SK-N-SH (cell line): ENCODE measurements around the gene CDK11B.

Experiments
- CTCF ChIP-seq: fragments of 200-600 bp; sonication (generic); IDR thresholded peaks from 2 replicates; pipeline ENCODE4 v1.6.1; 2017; ENCODE audit warnings: antibody characterized with exemption, mild to moderate bottlenecking, moderate library complexity
- ELF1 ChIP-seq: IDR thresholded peaks from 2 replicates; pipeline ENCODE4 v1.4.0; 2012
- FOXM1 ChIP-seq: IDR thresholded peaks from 2 replicates; pipeline ENCODE4 v1.4.0; 2012; ENCODE audit warnings: low read depth, mild to moderate bottlenecking
- GABPA ChIP-seq: IDR thresholded peaks from 2 replicates; pipeline ENCODE4 v1.4.0; 2012; ENCODE audit warnings: low read depth, mild to moderate bottlenecking
- JUND ChIP-seq: IDR thresholded peaks from 2 replicates; pipeline ENCODE4 v1.4.0; 2012
- MXI1 ChIP-seq: IDR thresholded peaks from 2 replicates; pipeline ENCODE4 v1.6.1; 2012; ENCODE audit warnings: mild to moderate bottlenecking, low read depth, low read length, improper control_type of control experiment
- POLR2AphosphoS5 ChIP-seq: IDR thresholded peaks from 2 replicates; pipeline ENCODE4 v1.6.1; 2012; ENCODE audit warnings: low read depth, low read length
- RFX5 ChIP-seq: IDR thresholded peaks from 2 replicates; pipeline ENCODE4 v1.6.1; 2012; ENCODE audit warnings: mild to moderate bottlenecking, improper control_type of control experiment, low read length
- SIN3A ChIP-seq: IDR thresholded peaks from 2 replicates; pipeline ENCODE4 v1.6.1; 2012; ENCODE audit warnings: low read depth, mild to moderate bottlenecking, low read length, moderate library complexity, borderline replicate concordance
- SMC3 ChIP-seq: IDR thresholded peaks from 2 replicates; pipeline ENCODE4 v1.6.1; 2012; ENCODE audit warnings: low read depth, low read length, improper control_type of control experiment
- TAF1 ChIP-seq: IDR thresholded peaks from 2 replicates; pipeline ENCODE4 v1.6.1; 2012; ENCODE audit warnings: low read depth, mild to moderate bottlenecking, low read length, moderate library complexity, borderline replicate concordance
- USF2 ChIP-seq: fragments of 150-350 bp; IDR thresholded peaks from 2 replicates; pipeline ENCODE4 v1.6.1; 2017; ENCODE audit warnings: antibody characterized with exemption, low read length, low read depth, borderline replicate concordance
- YY1 ChIP-seq: IDR thresholded peaks from 2 replicates; pipeline ENCODE4 v1.4.0; 2012; ENCODE audit warnings: low read depth, mild to moderate bottlenecking
- TF ChIP-seq, protein P1 (sequence below): IDR thresholded peaks from 2 replicates; pipeline ENCODE4 v1.6.1; 2012; ENCODE audit warnings: mild to moderate bottlenecking, low read depth, low read length, moderate library complexity

DNA sequence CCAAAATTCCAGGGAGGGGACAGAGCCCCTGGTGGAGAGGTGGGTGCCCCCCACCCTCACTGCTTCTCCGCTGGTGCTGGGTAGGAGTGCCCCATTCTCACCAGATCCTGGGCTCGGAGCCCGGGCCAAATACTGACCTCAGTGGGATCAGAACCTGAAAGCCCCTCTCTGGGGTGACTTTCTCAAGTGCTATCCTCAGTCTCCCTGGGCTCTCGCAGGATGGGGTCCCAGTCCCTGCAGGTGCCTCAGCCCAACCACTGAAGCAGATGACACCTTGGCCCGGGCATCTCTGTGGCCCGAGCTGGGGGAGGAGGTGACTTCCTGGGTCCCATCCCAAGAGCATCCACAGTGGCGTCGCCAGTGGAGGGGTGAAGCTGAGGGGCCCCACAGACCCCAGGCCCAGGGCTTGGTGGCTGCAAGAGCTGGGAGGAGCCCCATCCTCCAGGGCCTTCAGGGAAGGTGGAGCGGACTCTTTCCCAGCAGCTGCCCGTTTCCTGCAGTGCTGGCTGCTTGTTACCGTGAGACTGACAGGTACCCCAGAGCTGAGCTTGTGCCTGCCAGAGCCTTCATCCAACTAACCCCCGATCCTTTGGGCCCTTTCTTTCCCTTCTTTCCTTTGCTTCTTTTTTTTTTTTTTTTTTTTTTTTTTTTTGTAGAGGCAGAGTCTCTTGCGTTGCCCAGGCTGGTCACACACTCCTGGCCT is 55.0 kb downstream of the CDK11B start:
- TF ChIP-seq MXI1 (no peak), USF2 (no peak), CTCF (no peak), ELF1 (no peak), RFX5 (no peak), FOXM1 (no peak), POLR2AphosphoS5 (no peak), TAF1 (no peak), YY1 (no peak), GABPA (no peak), SMC3 (no peak), SIN3A (no peak), JUND (no peak)
- TF ChIP-seq, protein P1, sequence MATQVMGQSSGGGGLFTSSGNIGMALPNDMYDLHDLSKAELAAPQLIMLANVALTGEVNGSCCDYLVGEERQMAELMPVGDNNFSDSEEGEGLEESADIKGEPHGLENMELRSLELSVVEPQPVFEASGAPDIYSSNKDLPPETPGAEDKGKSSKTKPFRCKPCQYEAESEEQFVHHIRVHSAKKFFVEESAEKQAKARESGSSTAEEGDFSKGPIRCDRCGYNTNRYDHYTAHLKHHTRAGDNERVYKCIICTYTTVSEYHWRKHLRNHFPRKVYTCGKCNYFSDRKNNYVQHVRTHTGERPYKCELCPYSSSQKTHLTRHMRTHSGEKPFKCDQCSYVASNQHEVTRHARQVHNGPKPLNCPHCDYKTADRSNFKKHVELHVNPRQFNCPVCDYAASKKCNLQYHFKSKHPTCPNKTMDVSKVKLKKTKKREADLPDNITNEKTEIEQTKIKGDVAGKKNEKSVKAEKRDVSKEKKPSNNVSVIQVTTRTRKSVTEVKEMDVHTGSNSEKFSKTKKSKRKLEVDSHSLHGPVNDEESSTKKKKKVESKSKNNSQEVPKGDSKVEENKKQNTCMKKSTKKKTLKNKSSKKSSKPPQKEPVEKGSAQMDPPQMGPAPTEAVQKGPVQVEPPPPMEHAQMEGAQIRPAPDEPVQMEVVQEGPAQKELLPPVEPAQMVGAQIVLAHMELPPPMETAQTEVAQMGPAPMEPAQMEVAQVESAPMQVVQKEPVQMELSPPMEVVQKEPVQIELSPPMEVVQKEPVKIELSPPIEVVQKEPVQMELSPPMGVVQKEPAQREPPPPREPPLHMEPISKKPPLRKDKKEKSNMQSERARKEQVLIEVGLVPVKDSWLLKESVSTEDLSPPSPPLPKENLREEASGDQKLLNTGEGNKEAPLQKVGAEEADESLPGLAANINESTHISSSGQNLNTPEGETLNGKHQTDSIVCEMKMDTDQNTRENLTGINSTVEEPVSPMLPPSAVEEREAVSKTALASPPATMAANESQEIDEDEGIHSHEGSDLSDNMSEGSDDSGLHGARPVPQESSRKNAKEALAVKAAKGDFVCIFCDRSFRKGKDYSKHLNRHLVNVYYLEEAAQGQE, result no peak
